ENCODE data around the gene DNHD1. TPM values are rescaled to one million over a fixed set of nuclear protein-coding genes. Genes with fewer than 3 reads are reported as not detected.

DNHD1 gene
- total and polyA plus RNA-seq, 2 of the 13 experiments (the other 11 are each of a cell fraction or from before 2014, with no cell fraction given), result 2.7 to 9.3 TPM

DNA sequence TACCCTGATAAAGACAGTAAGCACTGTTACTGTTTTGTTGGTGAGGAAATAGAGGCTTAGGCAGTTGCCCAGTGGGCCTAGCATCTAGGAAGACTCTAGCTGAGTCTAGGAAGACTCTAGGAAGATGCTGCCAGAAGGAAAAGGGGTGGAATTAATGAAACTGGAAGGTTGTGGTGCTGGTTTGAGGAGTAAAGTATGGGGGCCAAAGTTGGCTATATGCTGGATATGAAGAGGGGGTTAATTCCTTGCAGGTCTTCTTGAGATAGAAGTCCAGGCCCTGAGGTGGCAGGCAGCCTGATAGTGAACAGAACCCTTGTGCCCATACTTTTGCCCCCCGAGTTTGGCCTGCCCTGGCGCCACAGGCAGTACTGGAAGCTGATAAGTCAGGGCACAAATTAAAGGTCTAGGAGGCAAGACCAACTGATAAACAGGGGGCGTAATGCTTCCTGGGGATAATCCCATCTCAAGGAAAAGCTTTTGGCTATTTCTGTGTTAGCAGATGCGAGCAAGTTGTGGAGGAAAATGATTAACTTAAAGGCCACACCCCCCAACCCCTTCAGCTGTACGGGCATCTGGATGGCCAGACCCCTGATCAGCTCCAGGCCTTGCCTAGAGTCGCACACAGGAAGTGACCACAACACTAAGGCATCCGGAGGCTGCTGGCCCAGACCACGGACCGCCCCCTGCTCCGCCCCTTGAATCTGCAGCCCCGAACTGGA, 109.5 kb downstream of the DNHD1 start (continued):
- TF ChIP-seq USF2 (IDR thresholded peaks at IDR 0.05; ENCODE audit: low read depth, low read length) (no peak), USF2 (CRISPR knock-in tag; IDR thresholded peaks at IDR 0.05; ENCODE audit: borderline replicate concordance) (0 out of 2 replicates have a peak, but pooled peaks have one; percentile 64), FIP1L1 (IDR thresholded peaks at IDR 0.05; ENCODE audit: borderline replicate concordance, insufficient read depth, low read depth, low read length) (no peak), GABPB1 (CRISPR knock-in tag; IDR thresholded peaks at IDR 0.05) (peak; percentile 90), ZNF331 (CRISPR knock-in tag; IDR thresholded peaks at IDR 0.05) (0 out of 2 replicates have a peak, but pooled peaks have one; percentile 50), EP300 (IDR thresholded peaks at IDR 0.05; ENCODE audit: low read depth in 2 of 2, low read length in 2 of 2) (peak in 1 of 2 experiments; percentile 38; a peak in 1 of 4 replicates), EP300 (CRISPR knock-in tag; IDR thresholded peaks at IDR 0.05; ENCODE audit: borderline replicate concordance) (no peak), GFI1 (CRISPR knock-in tag; IDR thresholded peaks at IDR 0.05; ENCODE audit: borderline replicate concordance) (no peak), KAT7 (CRISPR knock-in tag; IDR thresholded peaks at IDR 0.05; ENCODE audit: borderline replicate concordance) (0 out of 2 replicates have a peak, but pooled peaks have one; percentile 39), CREM (IDR thresholded peaks at IDR 0.05) (peak; percentile 47; the same call in 1 of the 2 replicates), CREM (CRISPR knock-in tag; IDR thresholded peaks at IDR 0.05) (no peak), ZNF501 (CRISPR knock-in tag; IDR thresholded peaks at IDR 0.05) (0 out of 2 replicates have a peak, but pooled peaks have one; percentile 39), SP140L (CRISPR knock-in tag; IDR thresholded peaks at IDR 0.05; ENCODE audit: borderline replicate concordance) (no peak), E2F5 (CRISPR knock-in tag; conservative IDR thresholded peaks at IDR 0.05) (no peak), HMG20A (CRISPR knock-in tag; IDR thresholded peaks at IDR 0.05; ENCODE audit: borderline replicate concordance) (peak; percentile 31; the same call in 1 of the 2 replicates), ATF7 (IDR thresholded peaks at IDR 0.05) (peak; percentile 63), ATF7 (CRISPR knock-in tag; IDR thresholded peaks at IDR 0.05) (peak; percentile 96), BHLHE40 (IDR thresholded peaks at IDR 0.05; ENCODE audit: low read length) (no peak), DRAP1 (CRISPR knock-in tag; IDR thresholded peaks at IDR 0.05) (peak; percentile 45; the same call in 1 of the 2 replicates), REST (IDR thresholded peaks at IDR 0.05; ENCODE audit: borderline replicate concordance in 1 of 2, low read depth in 1 of 2, low read length in 2 of 2) (no peak), IRF2 (CRISPR knock-in tag; IDR thresholded peaks at IDR 0.05) (peak; percentile 36; the same call in 1 of the 2 replicates), CEBPB (IDR thresholded peaks at IDR 0.05; ENCODE audit: borderline replicate concordance, low read depth, low read length) (no peak), ZNF570 (CRISPR knock-in tag; IDR thresholded peaks at IDR 0.05; ENCODE audit: borderline replicate concordance) (no peak), POLR2A (IDR thresholded peaks at IDR 0.05; ENCODE audit: insufficient read depth in 1 of 2, low read depth in 2 of 2, low read length in 2 of 2) (peak in 1 of 2 experiments; percentile 26; a peak in 1 of 4 replicates)

All from HepG2 (cell line).